ENCODE measurements around the gene CDC20.

DNA sequence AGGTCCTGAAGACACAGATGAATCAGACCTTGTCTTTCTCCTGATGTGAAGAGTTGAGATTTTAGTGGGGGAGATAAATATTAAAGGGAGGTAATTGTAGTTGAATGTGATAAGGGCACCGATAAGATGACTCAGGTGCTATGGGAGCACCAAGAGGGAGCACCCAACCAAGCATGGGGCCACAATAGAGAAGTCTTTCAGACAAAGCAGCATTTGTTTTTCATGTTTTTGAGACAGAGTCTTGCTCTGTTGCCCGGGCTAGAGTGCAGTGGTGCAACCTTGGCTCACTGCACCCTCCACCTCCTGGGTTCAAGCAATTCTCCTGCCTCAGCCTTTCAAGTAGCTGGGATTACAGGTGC lies 47.1 kb downstream of the CDC20 start:
- TF ChIP-seq, protein P1, sequence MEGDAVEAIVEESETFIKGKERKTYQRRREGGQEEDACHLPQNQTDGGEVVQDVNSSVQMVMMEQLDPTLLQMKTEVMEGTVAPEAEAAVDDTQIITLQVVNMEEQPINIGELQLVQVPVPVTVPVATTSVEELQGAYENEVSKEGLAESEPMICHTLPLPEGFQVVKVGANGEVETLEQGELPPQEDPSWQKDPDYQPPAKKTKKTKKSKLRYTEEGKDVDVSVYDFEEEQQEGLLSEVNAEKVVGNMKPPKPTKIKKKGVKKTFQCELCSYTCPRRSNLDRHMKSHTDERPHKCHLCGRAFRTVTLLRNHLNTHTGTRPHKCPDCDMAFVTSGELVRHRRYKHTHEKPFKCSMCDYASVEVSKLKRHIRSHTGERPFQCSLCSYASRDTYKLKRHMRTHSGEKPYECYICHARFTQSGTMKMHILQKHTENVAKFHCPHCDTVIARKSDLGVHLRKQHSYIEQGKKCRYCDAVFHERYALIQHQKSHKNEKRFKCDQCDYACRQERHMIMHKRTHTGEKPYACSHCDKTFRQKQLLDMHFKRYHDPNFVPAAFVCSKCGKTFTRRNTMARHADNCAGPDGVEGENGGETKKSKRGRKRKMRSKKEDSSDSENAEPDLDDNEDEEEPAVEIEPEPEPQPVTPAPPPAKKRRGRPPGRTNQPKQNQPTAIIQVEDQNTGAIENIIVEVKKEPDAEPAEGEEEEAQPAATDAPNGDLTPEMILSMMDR (IDR thresholded peaks at IDR 0.05; ENCODE audit: low read depth, low read length), result no peak
- TF ChIP-seq EZH2phosphoT487 (IDR thresholded peaks at IDR 0.05; ENCODE audit: low read depth), result no peak

Measured in OCI-LY3 (cell line).